Cortex of kidney (tissue), 1 donor: ENCODE measurements around the gene CHAF1A.

Experiments used
- DNase-seq: peaks from one replicate; lab custom pipeline; 2025; lab: John Stamatoyannopoulos, UW

The CHAF1A gene

DNA sequence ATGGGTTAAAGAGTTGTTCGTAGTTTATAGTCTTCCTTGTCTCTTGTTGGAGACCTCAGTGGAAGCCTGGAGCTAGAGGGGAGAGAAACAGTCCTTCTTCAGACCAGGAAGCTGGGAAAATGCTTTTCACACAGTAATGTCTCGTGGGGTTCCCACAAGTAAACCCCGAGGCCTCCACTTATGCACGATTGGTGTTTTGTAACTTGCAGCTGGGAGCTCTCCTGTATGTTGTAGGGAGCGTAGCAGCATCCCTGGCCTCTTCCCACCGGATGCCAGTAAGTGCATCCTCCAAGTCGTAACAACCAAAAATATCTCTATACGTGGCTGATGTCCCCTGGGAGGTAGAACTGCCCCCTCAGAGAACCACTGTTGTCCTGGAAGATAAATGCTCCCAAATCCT, 3.5 kb downstream of the CHAF1A start:
- no peak for DNase-seq

DNA sequence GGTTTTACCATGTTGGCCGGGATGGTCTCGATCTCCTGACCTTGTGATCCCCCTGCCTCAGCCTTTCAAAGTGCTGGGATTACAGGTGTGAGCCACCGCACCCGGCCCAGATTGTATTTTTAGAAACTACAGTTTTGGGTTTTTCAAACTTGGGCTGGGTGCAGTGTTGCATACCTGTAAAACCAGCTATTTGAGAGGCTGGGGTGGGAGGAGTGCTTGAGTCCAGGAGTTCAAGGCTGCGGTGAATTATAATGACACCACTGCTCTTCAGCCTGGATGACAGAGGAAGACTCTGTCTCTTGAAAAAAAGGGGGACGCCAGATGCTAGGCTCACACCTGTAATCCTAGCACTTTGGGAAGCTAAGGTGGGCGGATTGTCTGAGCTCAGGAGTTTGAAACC, 4.2 kb downstream of the CHAF1A start:
- no peak for DNase-seq

DNA sequence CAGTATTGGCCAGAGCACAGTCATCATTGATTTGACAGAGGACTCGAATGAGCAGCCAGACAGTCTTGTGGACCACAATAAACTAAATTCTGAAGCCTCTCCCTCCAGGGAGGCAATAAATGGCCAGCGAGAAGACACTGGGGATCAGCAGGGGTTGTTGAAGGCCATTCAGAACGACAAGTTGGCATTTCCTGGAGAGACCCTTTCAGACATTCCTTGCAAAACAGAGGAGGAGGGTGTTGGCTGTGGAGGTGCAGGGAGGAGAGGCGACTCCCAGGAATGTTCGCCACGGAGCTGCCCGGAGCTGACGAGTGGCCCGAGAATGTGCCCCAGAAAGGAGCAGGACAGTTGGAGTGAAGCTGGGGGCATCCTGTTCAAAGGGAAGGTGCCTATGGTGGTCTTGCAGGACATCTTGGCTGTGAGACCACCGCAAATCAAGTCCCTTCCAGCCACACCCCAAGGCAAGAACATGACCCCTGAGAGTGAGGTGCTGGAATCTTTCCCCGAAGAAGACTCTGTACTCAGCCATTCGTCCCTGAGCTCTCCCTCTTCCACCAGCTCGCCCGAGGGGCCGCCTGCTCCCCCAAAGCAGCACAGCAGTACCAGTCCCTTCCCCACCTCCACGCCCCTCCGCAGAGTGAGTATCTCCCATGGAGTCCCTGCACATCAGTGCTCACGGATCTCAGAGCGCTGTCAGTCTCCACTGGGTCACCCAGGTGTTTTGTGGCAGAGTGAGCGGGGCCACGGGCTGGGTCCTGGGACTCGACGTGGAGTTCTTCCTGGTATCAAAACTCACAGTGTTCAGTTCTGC, 6.9 kb downstream of the CHAF1A start:
- no peak for DNase-seq

DNA sequence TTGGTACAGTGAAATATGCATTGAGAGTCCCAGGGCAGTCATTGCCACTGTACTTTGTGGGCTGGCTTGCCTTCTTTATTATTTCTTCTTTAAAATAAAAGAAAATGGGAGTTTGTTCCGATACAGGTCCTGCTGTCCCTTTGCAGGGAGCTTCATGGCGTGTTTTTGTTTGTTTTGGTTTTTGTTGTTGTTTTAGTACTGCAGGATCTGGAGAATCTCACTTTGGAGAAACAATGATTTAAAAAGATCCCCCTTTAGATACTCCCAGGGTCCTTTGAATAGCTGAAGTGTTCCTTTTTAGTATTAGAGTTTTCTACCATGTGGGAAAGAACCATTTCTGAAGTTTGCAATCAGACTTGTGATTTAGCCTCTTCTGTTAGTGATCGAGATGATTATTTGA, 11.1 kb downstream of the CHAF1A start:
- DNase-seq = no peak

DNA sequence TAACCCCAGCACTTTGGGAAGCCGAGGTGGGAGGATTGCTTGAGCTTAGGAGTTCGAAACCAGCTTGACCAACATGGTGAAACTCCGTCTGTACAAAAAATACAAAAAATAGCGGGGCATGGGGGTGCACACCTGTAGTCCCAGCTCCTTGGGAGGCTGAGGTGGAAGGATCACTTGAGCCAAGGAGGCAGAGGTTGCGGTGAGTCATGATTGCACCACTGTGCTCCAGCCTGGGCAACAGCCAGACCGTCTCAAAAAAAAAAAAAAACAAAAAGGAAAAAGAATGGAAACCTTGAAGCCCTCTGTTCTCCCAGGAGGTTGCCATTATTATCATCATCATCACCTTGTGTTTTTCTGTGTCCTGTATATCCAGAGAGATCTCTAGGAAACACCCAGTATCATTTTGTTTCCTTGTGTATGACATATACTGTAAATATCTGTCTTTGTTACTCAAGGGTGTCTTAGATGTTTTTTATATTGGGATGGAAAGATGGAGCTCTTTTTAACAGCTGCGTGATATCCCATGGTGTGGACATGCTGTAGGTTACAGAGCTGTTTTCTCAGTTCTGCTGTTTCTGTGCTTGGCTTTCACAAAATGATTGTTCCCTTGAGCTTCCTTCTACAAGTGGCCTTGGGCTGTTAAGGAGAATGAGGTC, 11.8 kb downstream of the CHAF1A start:
- no peak for DNase-seq

DNA sequence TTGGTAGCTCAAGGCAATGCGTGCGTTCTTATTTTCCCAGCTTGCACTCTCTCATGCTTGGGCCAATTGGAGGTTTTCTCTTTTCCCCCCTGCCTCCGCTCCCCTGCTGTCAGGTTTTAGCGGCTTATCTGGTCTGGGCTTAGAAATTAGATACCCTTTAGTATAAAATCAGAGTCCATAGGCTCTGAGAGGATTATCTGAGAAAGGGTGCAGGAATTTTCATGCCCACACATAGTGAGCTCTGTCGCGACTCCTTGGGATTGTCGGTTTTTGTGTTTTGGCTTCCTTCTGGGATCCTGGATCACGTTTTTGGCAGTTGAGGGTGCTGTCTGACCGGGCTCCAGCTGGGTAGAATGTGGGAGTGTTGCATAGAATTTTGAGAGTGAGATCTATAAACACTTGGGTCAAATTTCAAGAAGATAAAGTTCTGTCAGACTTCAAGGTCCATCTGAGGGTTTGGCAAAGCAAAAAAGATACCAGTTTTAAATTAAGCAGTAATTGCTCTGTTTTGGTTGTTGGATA, 12.4 kb downstream of the CHAF1A start:
- DNase-seq = no peak

DNA sequence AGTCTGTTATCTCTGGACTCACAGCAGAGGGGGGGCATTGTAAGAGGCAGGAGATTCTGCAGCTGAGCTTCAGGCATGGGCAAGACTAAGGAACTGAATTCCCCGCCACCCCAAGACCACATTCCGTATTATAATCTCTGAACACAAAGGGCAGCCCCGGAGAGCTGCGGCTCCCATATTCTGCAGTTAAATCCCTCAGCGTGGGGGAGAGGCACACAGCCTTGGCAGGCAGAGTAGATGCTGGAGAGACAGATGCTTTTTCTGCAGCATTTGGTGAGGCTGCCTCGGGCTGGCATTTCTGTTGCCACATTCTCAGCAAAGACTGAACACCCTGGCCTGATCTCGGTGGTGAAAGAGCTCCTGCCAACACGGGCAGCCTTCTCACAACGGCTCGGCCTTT, 12.9 kb downstream of the CHAF1A start:
- no peak for DNase-seq

DNA sequence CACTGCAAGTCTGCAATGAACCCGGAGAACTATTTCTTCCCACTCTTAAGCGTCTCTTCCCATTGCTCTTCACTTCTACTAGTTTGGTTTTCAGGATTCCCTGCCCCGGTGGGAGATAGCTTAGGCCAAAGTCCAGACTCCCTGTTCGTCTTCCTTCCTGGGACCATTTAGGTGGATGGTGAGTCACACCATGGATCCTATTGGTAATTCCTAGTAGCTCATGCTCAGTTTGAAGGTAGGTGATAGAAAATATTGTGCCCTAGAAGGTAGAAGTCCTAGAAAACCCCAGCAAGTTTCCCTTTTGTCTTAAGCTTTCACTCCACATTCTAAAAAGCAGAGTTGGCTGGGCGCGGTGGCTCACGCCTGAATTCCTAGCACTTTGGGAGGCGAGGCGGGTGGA, 13.8 kb downstream of the CHAF1A start:
- DNase-seq = no peak

DNA sequence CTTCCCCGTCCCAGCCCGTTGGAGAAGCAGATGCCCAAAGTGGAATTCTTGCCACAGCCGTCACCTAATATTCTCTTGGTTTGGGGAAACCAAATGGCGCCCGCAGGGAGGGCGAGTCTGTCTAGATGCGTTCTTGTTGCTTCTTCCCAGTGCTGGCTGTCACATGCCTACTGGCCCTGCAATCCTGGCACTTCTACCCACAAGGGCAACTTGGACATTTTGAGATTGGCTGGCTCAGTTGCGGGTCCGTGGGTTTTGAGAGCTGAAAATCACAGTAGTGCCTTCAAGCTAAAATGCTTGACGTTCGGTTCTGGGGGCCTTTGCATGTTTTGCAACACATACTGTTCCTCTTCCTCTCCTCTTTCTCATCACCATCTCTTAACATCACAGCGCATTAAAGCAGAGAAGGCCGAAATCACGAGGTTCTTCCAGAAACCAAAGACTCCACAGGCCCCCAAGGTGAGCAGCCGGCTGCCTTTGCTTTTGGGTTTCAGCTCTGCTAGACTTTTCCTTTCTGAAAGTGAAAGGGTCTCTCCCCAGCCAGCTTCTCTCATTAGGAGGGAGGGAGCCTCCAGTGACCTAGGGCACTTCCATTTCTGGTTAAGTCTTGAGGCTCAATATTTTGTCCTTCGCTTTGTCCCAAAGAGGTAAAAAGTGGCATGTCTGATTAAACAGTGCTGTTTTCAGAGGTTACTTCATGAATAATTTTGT, 21.1 kb downstream of the CHAF1A start:
- DNase-seq = no peak

DNA sequence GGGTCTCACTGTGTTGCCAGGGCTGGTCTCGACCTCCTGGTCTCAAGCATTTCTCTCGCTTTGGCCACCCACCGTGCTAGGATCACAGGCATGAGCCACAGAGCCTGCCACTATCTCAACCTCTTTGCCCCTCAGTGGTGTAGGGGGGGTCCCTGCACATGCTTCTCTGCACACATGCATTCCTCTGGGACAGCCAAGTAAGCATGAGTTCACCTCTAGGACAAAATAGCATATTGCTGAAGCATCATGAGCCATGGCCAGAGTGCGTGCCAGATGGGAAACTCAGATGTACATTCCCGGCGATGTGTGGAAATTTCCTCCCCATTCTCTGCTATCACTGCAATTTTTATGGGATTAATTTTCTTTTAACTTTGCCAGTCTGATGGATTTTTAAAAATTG, 23.1 kb downstream of the CHAF1A start:
- no peak for DNase-seq

DNA sequence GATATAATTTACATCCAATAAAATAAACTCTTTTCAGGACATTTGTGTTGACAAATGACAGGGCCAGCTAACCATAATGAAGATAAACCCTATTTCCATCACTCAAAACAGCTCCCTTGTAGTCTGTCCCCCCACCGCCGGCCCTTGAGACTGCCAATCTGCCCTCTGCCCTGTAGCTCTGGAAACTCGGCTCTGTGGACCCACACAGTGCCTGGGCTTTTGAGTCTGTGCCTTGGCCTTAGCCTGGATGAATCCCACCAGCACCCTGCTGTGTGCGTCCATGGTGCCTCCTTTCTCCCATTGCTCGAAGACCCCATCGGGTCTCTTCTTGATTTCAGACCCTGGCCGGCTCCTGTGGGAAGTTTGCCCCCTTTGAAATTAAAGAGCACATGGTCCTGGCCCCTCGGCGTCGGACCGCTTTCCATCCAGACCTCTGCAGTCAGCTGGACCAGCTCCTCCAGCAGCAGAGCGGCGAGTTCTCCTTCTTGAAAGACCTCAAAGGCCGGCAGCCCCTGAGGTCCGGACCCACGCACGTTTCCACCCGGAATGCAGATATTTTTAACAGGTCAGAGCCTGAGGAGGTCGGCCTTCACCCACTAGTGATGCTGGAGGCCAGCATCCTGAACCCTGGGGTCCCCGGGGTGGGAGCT, 26.0 kb downstream of the CHAF1A start:
- no peak for DNase-seq

DNA sequence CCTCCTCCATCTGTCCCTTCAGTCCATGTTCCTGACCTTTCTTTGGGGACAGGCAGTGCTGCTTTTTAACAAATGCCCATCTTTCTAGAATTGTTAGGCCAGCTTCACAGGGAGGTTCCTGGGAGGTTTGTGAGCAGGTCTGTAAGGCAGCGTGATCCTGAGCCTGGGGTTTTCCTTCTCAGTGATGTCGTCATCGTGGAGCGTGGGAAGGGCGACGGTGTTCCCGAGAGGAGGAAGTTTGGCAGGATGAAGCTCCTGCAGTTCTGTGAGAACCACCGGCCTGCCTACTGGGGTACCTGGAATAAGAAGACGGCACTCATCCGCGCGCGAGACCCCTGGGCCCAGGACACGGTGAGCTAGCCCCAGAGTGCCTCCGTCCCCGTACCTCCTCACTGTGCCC, 26.8 kb downstream of the CHAF1A start:
- DNase-seq = no peak

DNA sequence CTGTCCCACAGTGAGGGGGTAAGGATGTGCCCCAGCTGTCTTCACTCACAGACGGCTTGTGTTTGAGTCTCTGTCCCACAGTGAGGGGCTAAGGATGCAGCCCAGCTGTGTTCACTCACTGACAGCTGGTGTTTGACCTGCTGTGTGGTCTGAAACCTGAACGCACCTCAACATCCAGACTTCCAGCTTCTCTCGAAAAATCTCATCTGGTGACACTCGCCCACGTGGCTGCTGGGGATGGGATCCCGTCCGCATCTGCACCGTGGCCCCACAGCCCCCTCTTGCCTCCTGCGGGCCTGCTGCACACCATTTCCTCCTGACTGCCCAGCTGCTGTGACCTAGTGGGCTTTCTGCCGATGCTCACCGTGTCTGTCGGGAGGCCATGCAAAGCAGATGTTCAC, 27.3 kb downstream of the CHAF1A start:
- no peak for DNase-seq

DNA sequence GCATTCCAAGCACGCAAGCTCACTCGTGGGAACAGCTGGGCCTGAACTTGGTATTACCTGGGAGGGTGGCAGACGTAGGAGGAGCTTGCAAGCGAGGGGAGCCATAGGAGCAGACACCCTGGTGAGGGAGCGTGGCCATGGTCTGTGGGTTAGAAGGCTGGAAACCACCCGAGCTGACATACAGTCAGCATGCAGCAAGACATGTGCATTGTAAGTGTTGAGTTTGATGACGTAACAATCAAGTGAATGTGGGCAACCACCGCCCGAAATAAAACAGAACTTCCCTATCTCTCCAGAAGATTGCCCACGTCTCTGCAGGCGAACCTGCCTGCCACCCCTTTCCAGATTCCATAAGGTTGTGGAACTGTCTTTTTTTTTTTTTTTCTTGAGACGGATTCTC, 28.3 kb downstream of the CHAF1A start:
- DNase-seq = no peak

DNA sequence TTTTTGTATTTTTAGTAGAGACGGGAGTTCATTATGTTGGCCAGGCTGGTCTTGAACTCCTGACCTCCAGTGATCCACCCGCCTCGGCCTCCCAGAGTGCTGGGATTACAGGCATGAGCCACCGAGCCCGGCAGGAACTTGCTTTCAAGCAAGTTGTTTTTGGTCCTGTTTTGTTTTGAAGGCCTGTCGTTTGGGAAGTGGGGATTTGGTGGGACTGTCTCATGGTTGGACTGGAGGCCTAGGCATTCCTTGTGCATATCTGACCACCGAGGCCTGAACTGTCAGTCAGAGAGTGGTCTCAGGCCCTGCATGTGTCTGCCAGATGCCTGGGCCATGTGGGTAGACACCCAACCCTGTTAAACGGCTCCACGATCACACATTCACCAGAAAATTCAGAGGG, 28.9 kb downstream of the CHAF1A start:
- DNase-seq = no peak

DNA sequence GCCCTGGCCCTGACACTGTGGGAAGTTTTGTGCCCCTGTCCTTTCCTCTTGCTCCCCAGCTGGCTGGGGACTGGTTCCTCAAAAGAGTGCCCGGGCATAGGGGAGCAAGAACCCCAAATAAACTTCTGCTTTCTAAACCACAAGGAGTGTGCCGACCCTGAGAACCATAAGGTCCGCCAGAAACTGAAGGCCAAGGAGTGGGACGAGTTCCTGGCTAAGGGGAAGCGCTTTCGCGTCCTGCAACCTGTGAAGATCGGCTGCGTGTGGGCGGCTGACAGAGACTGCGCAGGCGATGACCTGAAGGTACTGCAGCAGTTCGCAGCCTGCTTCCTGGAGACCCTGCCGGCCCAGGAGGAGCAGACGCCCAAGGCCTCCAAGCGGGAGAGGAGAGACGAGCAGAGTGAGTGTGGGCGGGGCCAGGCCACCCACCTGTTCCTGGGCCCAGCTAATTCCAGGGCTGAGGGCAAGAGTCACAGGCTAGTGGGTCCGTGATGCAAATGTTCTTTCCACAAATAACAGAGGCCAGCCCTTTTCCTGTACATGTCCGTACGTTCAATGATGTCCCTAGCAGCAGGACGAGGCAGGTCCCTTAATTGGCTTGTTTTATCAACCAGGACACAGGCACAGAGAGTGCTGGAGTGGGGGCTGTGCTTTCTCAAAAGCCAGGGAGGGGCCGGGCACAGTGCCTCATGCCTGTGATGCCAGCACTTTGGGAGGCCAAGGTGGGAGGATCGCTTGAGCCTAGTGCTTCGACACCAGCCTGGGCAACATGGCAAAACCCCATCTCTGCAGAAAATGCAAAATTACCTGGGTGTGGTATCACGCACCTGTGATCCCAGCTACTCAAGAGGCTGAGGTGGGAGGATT, 29.6 kb downstream of the CHAF1A start:
- no peak for DNase-seq

DNA sequence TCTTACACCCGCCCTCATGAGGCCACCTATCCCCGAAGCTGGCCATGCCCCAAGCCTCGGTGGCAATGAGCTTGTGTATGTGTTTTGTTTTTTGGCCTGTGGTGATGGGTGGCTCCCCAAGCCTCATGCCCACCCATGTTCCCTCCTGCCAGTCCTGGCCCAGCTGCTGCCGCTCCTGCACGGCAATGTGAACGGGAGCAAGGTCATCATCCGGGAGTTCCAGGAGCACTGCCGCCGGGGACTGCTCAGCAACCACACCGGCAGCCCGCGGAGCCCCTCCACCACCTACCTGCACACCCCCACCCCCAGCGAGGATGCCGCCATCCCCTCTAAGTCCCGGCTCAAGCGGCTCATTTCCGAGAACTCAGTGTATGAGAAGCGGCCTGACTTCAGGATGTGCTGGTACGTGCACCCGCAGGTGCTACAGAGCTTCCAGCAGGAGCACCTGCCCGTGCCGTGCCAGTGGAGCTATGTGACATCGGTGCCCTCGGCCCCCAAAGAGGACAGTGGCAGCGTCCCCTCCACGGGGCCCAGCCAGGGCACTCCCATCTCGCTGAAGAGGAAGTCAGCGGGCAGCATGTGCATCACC, 30.6 kb downstream of the CHAF1A start:
- no peak for DNase-seq

DNA sequence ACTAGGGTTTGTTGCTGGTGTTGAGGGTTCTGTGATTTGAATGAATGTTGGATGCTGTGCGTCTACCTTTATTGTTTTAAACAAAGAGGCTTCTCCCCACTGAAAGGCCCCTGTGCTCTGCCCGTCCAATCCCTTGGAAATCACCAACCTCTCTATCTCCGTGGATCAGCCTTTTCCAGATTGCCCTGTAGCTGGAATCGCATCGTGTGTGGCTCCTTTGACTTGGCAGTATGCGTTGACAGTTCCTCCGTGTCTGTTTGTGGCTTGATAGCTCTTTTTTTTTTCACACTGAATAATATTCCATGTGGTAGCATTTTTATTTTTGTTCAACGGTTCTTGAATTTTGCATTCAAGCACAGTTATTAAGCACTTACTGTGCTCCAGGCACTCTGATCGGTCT, 32.0 kb downstream of the CHAF1A start:
- no peak for DNase-seq

DNA sequence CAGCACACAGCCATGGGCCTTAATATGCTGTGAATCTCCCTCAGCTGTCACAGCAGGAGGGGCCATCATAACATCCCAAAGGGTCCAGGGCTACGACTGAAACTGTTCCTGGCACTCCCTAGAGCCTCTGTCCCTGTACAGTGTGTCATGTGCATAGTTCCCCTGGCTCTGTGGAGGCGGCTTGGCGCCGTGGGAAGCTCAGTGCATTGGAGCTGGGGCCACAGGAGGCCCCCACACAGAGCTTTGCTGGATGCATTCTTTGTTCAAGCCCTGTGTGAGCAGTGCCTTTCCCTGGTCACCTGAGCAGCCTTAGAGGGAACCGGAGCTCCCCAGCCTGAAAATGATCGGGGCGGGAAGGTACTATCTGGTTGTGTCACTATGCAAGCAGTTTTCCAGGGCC, 33.8 kb downstream of the CHAF1A start:
- DNase-seq = no peak

DNA sequence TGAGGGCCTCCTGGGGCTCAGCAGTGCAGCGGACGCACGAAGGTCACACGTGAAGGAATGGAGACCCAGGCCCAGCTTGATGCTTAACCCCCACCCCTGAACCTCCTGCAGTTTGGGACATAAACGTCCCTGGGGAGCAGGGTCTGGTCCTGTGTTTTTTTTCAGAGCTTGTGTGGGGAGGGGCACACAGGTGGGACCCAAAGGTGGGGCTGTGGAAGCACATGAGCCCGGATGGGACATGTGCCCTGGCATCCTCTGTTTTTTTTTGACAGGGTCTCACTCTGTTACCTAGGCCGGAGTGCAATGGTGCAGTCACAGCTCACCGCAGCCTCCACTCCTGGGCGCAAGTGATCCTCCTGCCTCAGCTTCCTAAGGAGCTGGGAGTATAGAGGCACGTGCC, 34.7 kb downstream of the CHAF1A start:
- DNase-seq = no peak

DNA sequence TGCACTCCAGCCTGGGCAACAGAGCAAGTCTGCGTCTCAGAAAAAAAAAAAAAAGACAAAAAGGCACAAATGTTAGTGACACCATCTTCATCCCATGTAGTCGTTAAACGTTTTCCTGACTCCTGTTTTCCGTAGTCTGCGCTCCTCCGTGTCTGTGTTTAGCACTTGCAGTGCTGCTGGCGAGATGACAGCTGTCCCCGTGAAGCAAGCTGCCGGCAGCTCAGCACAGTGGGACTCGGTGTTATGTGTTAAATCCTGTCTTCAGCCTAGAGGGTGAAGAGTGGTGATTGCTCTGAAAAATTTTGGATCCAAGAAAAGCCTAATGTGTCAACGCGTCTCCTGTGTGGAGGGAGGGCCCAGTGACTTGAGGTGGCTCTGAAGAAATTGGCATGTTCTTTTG, 36.8 kb downstream of the CHAF1A start:
- no peak for DNase-seq
